Ectodermal cell (in vitro differentiated cells): ENCODE data around the gene EVA1B.
A peak's percentile ranks its signal among the peaks of the same experiment; 100 is the strongest.

Experiments used
- H3K27ac ChIP-seq: 2 replicates; pipeline ENCODE4 v1.7.0; 2013; ENCODE audit warnings: mild to moderate bottlenecking, low read depth, low read length; ENCODE audit not compliant: insufficient read depth, poor library complexity, severe bottlenecking
- H3K27me3 ChIP-seq: 2 replicates; pipeline ENCODE4 v1.7.0; 2013; ENCODE audit warnings: mild to moderate bottlenecking, low read length; ENCODE audit not compliant: insufficient read depth, control insufficient read depth, poor library complexity, severe bottlenecking
- H3K36me3 ChIP-seq: one replicate; pipeline ENCODE4 v1.7.0; 2013; ENCODE audit warnings: low read length; ENCODE audit not compliant: control insufficient read depth, insufficient read depth
- H3K4me1 ChIP-seq: one replicate; pipeline ENCODE4 v1.7.0; 2013; ENCODE audit warnings: low read length; ENCODE audit not compliant: control insufficient read depth, insufficient read depth
- H3K4me3 ChIP-seq: 2 replicates; pipeline ENCODE4 v1.7.0; 2013; ENCODE audit warnings: low read depth, low read length, control low read depth; ENCODE audit not compliant: insufficient read depth
- H3K9me3 ChIP-seq: 2 replicates; pipeline ENCODE4 v1.7.0; 2013; ENCODE audit warnings: mild to moderate bottlenecking, low read length, moderate library complexity; ENCODE audit not compliant: control insufficient read depth
- WGBS, 2 experiments: methylation state at CpG; one replicate each; pipeline ENCODE4 v1.1.7; 2013; ENCODE audit warnings: missing lambda C conversion rate in 2 of 2; 5-methylcytosine and 5-hydroxymethylcytosine counted together

Gene EVA1B

DNA sequence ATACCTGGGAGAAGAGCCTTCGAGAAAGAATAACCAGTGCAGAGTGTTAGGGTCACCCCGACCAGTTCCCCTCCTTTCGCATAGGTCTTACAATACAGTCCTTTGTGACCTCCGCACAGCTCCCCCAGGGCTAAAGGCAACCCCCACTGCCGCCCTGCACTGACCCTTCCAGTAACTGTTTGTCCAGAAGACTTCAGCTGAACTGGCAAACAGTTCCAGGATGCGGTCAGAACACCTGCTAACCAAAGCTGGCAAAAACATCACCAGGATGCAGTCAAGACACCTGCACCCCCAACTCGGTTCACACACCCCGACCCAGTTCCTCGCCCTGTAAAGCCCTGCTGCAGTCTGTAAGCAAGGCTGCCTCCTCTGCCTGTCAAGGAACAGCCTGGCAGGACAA, 6.4 kb upstream of the EVA1B start:
- H3K4me1 ChIP-seq: peaks cover 7% of the 10 kb centered on the region
- H3K4me3 ChIP-seq: no peak overlapping the region
- no peaks in the 10 kb centered on the region for H3K36me3 ChIP-seq
- 92 to 94% methylated on average over 9 of the region's 9 CpGs for WGBS, 2 experiments
- no peak overlapping the region for H3K27ac ChIP-seq
- H3K27me3 ChIP-seq: peaks cover 5% of the 10 kb centered on the region
- H3K9me3 ChIP-seq: no peaks in the 10 kb centered on the region

DNA sequence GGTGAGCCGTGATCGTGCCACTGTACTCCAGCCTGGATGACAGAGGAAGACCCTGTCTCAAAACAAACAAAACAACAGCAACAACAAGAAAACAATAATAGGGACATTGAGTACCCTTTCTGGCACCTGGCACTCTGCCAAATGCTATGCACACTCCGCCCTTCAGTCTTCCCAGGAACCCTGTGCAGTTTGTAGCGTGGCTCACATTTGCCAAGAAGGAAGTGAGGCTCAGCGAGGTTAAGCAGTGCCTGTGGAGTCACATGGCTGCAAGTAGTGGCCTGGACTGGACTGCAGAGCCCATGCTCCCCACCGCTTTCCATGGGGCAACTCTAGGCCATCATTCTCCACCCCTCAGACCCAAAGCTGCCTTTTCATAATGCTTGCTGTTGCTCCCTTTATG, 5.3 kb upstream of the EVA1B start:
- 91 to 93% methylated on average over 6 of the region's 6 CpGs for WGBS, 2 experiments
- H3K4me3 ChIP-seq: no peak overlapping the region
- no peak overlapping the region for H3K27ac ChIP-seq
- H3K4me1 ChIP-seq: peaks cover 16% of the 10 kb centered on the region
- no peaks in the 10 kb centered on the region for H3K9me3 ChIP-seq
- H3K27me3 ChIP-seq: peaks cover 16% of the 10 kb centered on the region
- H3K36me3 ChIP-seq: no peaks in the 10 kb centered on the region

DNA sequence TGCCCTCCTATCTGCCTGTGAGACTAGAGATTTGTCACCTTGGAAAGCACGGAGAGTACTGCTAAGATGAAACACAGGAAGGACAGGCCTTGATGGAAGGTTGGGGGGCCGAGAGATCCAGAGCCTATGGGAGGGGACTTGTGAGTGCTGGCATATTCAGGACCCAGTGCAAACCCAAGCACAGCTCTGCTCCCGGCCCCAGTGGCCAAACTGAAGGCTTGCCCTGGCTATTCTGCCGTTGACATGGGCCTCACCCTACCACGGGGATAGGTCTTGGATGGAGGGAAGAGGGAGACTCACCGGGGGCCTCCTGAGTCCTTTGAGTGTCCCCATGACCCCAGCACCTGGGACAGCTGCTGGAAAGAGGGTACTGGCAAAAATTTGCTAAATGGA, 4.6 kb upstream of the EVA1B start:
- Histone ChIP-seq H3K9me3 (no peaks in the 10 kb centered on the region), H3K27ac (no peak overlapping the region), H3K36me3 (no peaks in the 10 kb centered on the region), H3K27me3 (peaks cover 22% of the 10 kb centered on the region), H3K4me3 (no peak overlapping the region), H3K4me1 (peaks cover 16% of the 10 kb centered on the region)
- 88 to 89% methylated on average over 6 of the region's 6 CpGs for WGBS, 2 experiments

DNA sequence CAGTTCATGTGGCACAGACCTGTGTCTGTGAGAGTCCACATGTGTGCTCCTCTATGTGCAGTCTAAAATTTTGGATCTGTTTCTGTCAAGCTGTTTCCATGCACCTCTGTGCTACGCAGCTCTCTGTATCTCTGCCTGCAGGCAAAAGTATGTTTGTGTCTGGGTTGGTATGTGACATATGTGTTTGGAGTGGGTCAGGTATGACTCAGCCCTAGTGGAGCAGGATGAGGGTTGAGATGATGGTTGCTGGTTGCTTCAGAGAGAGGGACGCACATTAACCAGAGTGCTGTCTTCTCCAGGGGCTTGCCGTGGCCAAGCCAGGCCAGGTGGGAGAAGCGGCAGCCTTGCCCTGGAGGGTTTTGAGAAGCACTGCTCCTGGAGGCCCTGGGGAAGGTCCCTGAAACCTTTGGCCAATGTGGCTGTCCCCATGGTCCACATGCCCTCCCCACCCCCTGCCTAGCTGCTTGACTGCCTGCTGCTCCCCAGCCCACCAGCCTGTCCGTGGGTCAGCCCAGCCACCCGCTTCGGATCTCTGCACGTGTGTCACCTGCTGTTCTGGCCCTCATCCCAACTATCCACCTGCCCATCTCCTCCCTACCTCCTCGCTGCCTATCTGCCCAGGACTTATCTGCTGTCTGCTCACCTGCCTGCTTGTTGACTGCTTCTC, 4.1 kb upstream of the EVA1B start:
- WGBS, 2 experiments: 91 to 93% methylated on average over 9 of the region's 9 CpGs
- H3K4me1 ChIP-seq: peaks cover 16% of the 10 kb centered on the region

DNA sequence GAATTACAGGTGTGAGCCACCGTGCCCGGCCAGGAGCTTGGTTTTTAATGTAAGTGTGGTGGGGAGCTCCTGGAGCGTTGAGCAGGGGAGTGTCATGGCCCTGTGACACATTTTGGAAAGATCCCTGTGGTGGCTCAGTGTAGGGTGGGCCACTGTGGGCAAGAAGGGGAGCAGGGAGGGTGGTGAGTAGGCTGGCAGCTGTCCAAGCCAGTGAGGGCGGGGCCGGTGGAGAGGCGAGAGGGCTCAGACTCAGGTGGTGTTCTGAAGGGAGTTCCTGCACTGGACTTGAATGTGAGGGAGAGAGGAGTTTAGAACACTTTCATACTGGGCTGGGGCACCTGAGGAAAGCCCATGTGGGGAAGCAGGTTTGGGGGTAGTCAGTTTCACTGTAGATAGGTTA, 3.1 kb upstream of the EVA1B start:
- Histone ChIP-seq H3K4me1 (peaks cover 22% of the 10 kb centered on the region), H3K27ac (no peak overlapping the region), H3K27me3 (peaks cover 34% of the 10 kb centered on the region), H3K4me3 (no peak overlapping the region), H3K36me3 (no peaks in the 10 kb centered on the region), H3K9me3 (no peaks in the 10 kb centered on the region)
- WGBS, 2 experiments: 90 to 94% methylated on average over 6 of the region's 6 CpGs

More for the DNA sequence above, 4.1 kb upstream of the EVA1B start:
- H3K27ac ChIP-seq: no peak overlapping the region
- H3K4me3 ChIP-seq: no peak overlapping the region
- H3K9me3 ChIP-seq: no peaks in the 10 kb centered on the region
- peaks cover 27% of the 10 kb centered on the region for H3K27me3 ChIP-seq
- H3K36me3 ChIP-seq: no peaks in the 10 kb centered on the region

DNA sequence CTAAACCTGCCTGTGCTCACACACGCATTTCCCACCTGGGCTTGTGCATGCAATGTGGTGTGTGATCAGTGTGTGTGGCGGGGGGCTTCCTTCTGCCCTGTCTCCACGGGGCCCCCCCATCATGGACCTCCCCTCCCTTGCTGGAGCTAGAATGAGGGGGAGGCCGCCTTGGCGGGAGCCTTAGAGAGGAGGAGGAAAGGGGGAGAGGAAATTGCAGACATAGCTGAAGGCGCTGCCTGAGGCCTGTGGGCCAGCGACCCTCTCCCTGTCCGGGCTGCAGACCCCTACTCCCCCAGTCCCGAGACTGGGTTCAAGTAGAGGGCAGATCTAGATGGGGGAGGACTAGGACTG, 883 bp upstream of the EVA1B start:
- WGBS, 2 experiments: 33 to 42% methylated on average over 9 of the region's 9 CpGs
- Histone ChIP-seq H3K27me3 (peaks cover 56% of the 10 kb centered on the region), H3K27ac (no peak overlapping the region), H3K36me3 (no peaks in the 10 kb centered on the region), H3K9me3 (no peaks in the 10 kb centered on the region), H3K4me1 (peaks cover 26% of the 10 kb centered on the region), H3K4me3 (no peak overlapping the region)

DNA sequence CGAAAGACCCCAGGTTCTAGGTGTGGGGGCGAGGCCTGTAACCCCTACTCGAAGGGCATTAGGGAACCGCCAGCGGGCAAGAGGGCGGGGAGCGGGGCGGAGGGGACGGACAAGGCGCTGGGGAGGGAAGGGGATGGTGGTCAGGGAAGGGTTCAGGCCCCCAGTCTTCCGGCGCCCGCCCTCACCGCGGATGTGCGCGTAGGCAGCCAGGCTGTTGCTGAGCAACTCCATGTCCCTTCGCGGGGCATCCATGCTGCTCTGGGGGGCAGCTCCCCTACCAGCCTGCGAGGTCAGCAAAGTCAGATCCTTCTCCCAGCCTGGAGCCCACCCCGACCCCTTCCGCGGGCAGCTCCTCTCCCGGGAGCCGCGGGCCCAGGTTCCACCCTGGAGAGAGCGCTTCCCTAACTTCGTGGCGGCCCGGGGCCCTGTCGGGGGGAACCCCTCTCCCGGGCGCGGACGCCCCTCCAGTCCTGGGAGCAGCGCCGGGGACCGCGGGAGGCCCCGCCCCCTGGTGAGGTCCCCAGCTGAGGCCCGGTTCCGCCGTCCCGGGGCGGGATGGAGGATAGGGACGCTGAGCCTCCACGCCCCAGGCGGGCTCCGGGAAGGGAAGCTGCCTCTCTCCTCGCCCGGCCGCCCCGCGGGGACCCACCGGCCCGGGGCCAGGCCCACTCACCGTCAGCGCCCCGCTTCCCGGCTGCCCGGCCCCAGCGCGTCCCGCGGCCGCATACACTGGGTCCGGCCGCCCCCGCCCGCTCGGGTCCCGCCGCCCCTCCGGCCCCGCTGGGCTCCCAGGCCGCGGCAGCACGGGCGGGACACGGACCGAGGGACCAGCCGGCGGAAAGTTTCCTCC, 434 bp downstream of the EVA1B start:
- Histone ChIP-seq H3K27ac (no peak overlapping the region), H3K4me3 (peak overlapping the region; percentile 40), H3K9me3 (no peaks in the 10 kb centered on the region), H3K4me1 (peaks cover 24% of the 10 kb centered on the region), H3K36me3 (no peaks in the 10 kb centered on the region), H3K27me3 (peaks cover 59% of the 10 kb centered on the region)
- 1% methylated on average over 74 to 83 of the region's 83 CpGs for WGBS, 2 experiments

DNA sequence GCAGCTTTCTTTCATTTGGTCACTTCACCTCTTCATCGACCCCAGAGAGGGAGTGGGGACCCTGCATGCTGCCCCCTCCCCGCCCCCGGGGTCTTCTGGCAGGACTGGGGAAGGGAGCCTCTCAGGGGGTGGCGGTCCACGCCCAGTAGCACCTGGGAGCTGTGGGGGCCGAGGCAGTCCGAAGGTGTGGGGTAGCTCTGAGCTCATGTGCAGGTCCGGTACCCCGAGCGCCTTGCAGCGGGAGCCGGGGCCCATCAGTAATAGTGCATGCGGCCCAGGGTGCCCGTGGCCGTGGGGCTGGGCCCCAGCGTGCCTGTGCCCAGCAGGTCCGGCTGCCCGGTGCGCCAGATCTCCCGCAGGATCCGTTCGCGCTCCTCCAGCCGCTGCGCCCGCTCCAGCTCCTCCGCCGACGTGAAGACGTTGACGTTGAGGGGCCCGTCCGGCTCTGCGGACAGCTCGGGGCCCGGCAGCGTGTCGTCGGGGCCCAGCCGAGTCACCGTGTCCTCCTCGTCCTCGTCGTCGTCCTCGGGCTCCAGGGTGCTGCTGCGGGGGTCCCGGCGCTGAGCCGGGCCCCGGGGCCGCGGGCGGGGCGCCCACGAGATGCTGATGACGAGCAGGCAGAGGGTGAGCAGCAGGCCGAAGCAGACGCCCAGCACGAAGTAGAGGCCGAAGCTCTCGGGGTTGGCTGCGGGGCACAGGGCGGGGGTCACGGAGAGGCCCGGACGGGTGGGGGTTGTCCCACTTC, 1.2 kb downstream of the EVA1B start:
- peak overlapping the region; percentile 40 for H3K4me3 ChIP-seq
- H3K4me1 ChIP-seq: peaks cover 24% of the 10 kb centered on the region
- peaks cover 59% of the 10 kb centered on the region for H3K27me3 ChIP-seq
- H3K9me3 ChIP-seq: no peaks in the 10 kb centered on the region
- no peaks in the 10 kb centered on the region for H3K36me3 ChIP-seq
- no peak overlapping the region for H3K27ac ChIP-seq
- WGBS, 2 experiments: 7 to 8% methylated on average over 67 of the region's 67 CpGs

DNA sequence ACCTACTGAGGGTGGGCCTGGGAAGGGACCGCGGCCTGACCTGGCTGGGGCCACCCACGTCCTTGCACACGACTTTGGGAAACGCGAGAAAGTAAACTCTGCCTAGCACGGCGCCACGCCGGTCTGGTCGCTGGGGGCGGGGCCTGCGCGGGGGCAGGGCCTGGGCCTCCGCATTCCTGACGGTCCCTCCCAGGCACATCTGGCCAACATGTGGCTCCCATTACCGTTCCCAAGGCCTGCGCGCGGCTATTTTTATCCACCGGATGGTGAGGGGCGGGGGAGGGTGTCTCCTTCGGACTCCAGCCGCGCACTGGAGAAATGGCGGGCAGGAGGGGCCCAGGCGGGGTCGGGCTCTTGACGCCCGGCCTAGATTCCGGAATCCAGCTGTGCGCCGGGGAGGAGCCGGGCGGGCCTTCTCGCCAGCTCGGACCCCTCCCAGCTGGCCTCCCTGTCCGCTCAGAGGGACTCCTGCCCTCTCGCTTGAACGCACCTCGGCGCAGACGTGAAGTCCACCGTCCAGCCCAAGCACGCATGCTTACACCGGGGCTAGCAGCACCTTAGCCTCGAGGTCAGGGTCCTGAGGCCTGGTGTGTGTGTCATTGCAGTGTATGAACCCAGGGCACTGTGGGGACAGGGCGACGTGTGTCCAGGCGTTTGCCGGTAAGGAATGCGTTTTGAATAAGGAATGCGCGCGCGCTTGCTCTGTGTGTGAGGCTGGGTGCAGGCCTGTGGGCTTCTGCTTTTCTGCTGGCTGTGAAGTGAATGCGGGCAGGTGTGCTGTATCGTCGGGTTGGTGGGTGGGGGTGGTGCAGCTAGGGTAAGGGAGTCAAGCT, 2.1 kb downstream of the EVA1B start:
- Histone ChIP-seq H3K36me3 (no peaks in the 10 kb centered on the region), H3K27ac (no peak overlapping the region), H3K9me3 (no peaks in the 10 kb centered on the region), H3K4me3 (peak overlapping the region; percentile 40), H3K27me3 (peaks cover 59% of the 10 kb centered on the region), H3K4me1 (peaks cover 24% of the 10 kb centered on the region)
- WGBS, 2 experiments: 2% methylated on average over 59 of the region's 59 CpGs
